ENCODE measurements around the gene TSPAN4.

TSPAN4 gene

GRCh38 chr11:880447-880846 is 37.8 kb downstream of the TSPAN4 start:
- Histone ChIP-seq H3K4me3 (ENCODE audit: low read depth, low read length) (no peak overlapping the region), H3K36me3 (no peaks in the 10 kb centered on the region), H3K4me1 (no peaks in the 10 kb centered on the region), H3K9me3 (no peaks in the 10 kb centered on the region), H3K27me3 (no peaks in the 10 kb centered on the region)
- TF ChIP-seq CTCF (IDR thresholded peaks at IDR 0.05; ENCODE audit: low read depth, low read length): no peak
- DNase-seq: no peak

- Histone ChIP-seq H3K4me1 (no peaks in the 10 kb centered on the region), H3K9me3 (no peaks in the 10 kb centered on the region), H3K4me3 (ENCODE audit: low read depth, low read length) (no peak overlapping the region), H3K36me3 (peaks cover 3% of the 10 kb centered on the region; the same call in 1 of the 2 replicates), H3K27me3 (no peaks in the 10 kb centered on the region)
- DNase-seq: no peak
- no peak for TF ChIP-seq CTCF (IDR thresholded peaks at IDR 0.05; ENCODE audit: low read depth, low read length)
These were observed 39.9 kb downstream of the TSPAN4 start for GRCh38 chr11:882596-882995.

- peaks cover 3% of the 10 kb centered on the region; the same call in 1 of the 2 replicates for H3K36me3 ChIP-seq
- no peaks in the 10 kb centered on the region for H3K4me1 ChIP-seq
- no peaks in the 10 kb centered on the region for H3K27me3 ChIP-seq
- H3K9me3 ChIP-seq: no peaks in the 10 kb centered on the region
- DNase-seq: no peak
- no peak for TF ChIP-seq CTCF (IDR thresholded peaks at IDR 0.05; ENCODE audit: low read depth, low read length)
- H3K4me3 ChIP-seq (ENCODE audit: low read depth, low read length): no peak overlapping the region
These were observed 40.9 kb downstream of the TSPAN4 start for GRCh38 chr11:883527-883926.

GRCh38 chr11:884578-885070 is 42.0 kb downstream of the TSPAN4 start:
- Histone ChIP-seq H3K36me3 (peaks cover 3% of the 10 kb centered on the region; the same call in 1 of the 2 replicates), H3K4me1 (no peaks in the 10 kb centered on the region), H3K27me3 (no peaks in the 10 kb centered on the region), H3K9me3 (no peaks in the 10 kb centered on the region), H3K4me3 (ENCODE audit: low read depth, low read length) (no peak overlapping the region)
- TF ChIP-seq CTCF (IDR thresholded peaks at IDR 0.05; ENCODE audit: low read depth, low read length): no peak
- DNase-seq: no peak

- DNase-seq: no peak
- peaks cover 3% of the 10 kb centered on the region; the same call in 1 of the 2 replicates for H3K36me3 ChIP-seq
- H3K4me3 ChIP-seq (ENCODE audit: low read depth, low read length): no peak overlapping the region
- H3K4me1 ChIP-seq: peaks cover 11% of the 10 kb centered on the region
- no peak for TF ChIP-seq CTCF (IDR thresholded peaks at IDR 0.05; ENCODE audit: low read depth, low read length)
- H3K27me3 ChIP-seq: no peaks in the 10 kb centered on the region
- H3K9me3 ChIP-seq: no peaks in the 10 kb centered on the region
These were observed 43.9 kb downstream of the TSPAN4 start for GRCh38 chr11:886568-886967.

GRCh38 chr11:887589-887988 is 44.9 kb downstream of the TSPAN4 start:
- H3K36me3 ChIP-seq: peaks cover 3% of the 10 kb centered on the region; the same call in 1 of the 2 replicates
- TF ChIP-seq CTCF (IDR thresholded peaks at IDR 0.05; ENCODE audit: low read depth, low read length): no peak

More at GRCh38 chr11:887589-887988, 44.9 kb downstream of the TSPAN4 start:
- Histone ChIP-seq H3K27me3 (no peaks in the 10 kb centered on the region), H3K4me3 (ENCODE audit: low read depth, low read length) (no peak overlapping the region), H3K4me1 (peaks cover 11% of the 10 kb centered on the region), H3K9me3 (no peaks in the 10 kb centered on the region)
- no peak for DNase-seq

All from BE2C (cell line).